GM20431 (cell line): ENCODE measurements around the gene UNC13B.

Experiments
- in situ Hi-C: fragments of 300-500 bp; cut with MseI, MboI; formaldehyde crosslinking; loops from one replicate; pipeline ENCODE4 v1.15.0; 2020; ENCODE audit warnings: low sequenced_read_pairs; ENCODE audit not compliant: unreplicated experiment

UNC13B gene

GRCh38 chr9:35311891-35312639, 150.3 kb downstream of the UNC13B start:
- in situ Hi-C loops: no loop called here

- in situ Hi-C loops: no loop called here
Measured at GRCh38 chr9:35313460-35313859, 151.7 kb downstream of the UNC13B start.

- in situ Hi-C loops: no loop called here
Measured at GRCh38 chr9:35313916-35314315, 152.1 kb downstream of the UNC13B start.

- in situ Hi-C loops: no loop called here
Measured at GRCh38 chr9:35318741-35319140, 156.9 kb downstream of the UNC13B start.

- in situ Hi-C loops: no loop called here
Measured at GRCh38 chr9:35322075-35322885, 160.5 kb downstream of the UNC13B start.

- in situ Hi-C loops: no loop called here
Measured at GRCh38 chr9:35324966-35325365, 163.2 kb downstream of the UNC13B start.

- in situ Hi-C loops: no loop called here
Measured at GRCh38 chr9:35333551-35333950, 171.7 kb downstream of the UNC13B start.

GRCh38 chr9:35335164-35335563, 173.4 kb downstream of the UNC13B start:
- in situ Hi-C loops: no loop called here

GRCh38 chr9:35338086-35338485, 176.3 kb downstream of the UNC13B start:
- in situ Hi-C loops: no loop called here

GRCh38 chr9:35338561-35339274, 176.9 kb downstream of the UNC13B start:
- in situ Hi-C loops: no loop called here

- in situ Hi-C loops: no loop called here
Measured at GRCh38 chr9:35340046-35340445, 178.2 kb downstream of the UNC13B start.

GRCh38 chr9:35341021-35341420, 179.2 kb downstream of the UNC13B start:
- in situ Hi-C loops: no loop called here

- in situ Hi-C loops: no loop called here
Measured at GRCh38 chr9:35341585-35341984, 179.8 kb downstream of the UNC13B start.

GRCh38 chr9:35342221-35342958, 180.6 kb downstream of the UNC13B start:
- in situ Hi-C loops: no loop called here

- in situ Hi-C loops: no loop called here
Measured at GRCh38 chr9:35348109-35348508, 186.3 kb downstream of the UNC13B start.

GRCh38 chr9:35349287-35349990, 187.6 kb downstream of the UNC13B start:
- in situ Hi-C loops: no loop called here

GRCh38 chr9:35350212-35350611, 188.4 kb downstream of the UNC13B start:
- in situ Hi-C loops: no loop called here

- in situ Hi-C loops: no loop called here
Measured at GRCh38 chr9:35350827-35351549, 189.2 kb downstream of the UNC13B start.
